Mesodermal cell (in vitro differentiated cells): ENCODE results near the gene DCAF4L1.

Experiments
- H3K27ac ChIP-seq: 2 replicates; pipeline ENCODE4 v1.7.0; 2013; ENCODE audit warnings: mild to moderate bottlenecking, low read depth, low read length, moderate library complexity; ENCODE audit not compliant: severe bottlenecking
- H3K36me3 ChIP-seq: 2 replicates; pipeline ENCODE4 v1.7.1; 2013; ENCODE audit warnings: mild to moderate bottlenecking, low read length, moderate library complexity; ENCODE audit not compliant: control insufficient read depth, insufficient read depth
- H3K4me1 ChIP-seq: one replicate; pipeline ENCODE4 v1.7.1; 2013; ENCODE audit warnings: mild to moderate bottlenecking, low read length; ENCODE audit not compliant: insufficient read depth, control insufficient read depth, poor library complexity, severe bottlenecking
- H3K4me3 ChIP-seq: 2 replicates; pipeline ENCODE4 v1.7.0; 2013; ENCODE audit warnings: low read length, control low read depth, mild to moderate bottlenecking; ENCODE audit not compliant: insufficient read depth, poor library complexity, severe bottlenecking; ENCODE audit errors: extremely low read depth
- H3K9me3 ChIP-seq: 2 replicates; pipeline ENCODE4 v1.7.1; 2013; ENCODE audit warnings: mild to moderate bottlenecking, low read length, moderate library complexity; ENCODE audit not compliant: control insufficient read depth
- WGBS, 2 experiments: methylation state at CpG; one replicate each; pipeline ENCODE4 v1.1.5; 2013; ENCODE audit warnings: missing lambda C conversion rate in 2 of 2; ENCODE audit not compliant: insufficient coverage in 2 of 2; 5-methylcytosine and 5-hydroxymethylcytosine counted together

Gene DCAF4L1

GRCh38 chr4:41990365-41991111, 9.0 kb downstream of the DCAF4L1 start, which contains the start of gene SLC30A9:
Gene SLC30A9 (plus strand): TSS chr4:41990530. CDS start chr4:41990652, 122 bp downstream.
- Histone ChIP-seq H3K4me3 (peak within 1 kb of the TSS; percentile 88), H3K9me3 (no peaks in the 10 kb centered on the region), H3K27ac (peak within 1 kb of the TSS; percentile 69), H3K4me1 (no peaks in the 10 kb centered on the region), H3K36me3 (peaks cover 4% of the 10 kb centered on the region)
- WGBS, 2 experiments: 0% methylated on average over 56 to 58 of the region's 64 CpGs

- 87 to 93% methylated on average over 7 of the region's 10 CpGs for WGBS, 2 experiments
- no peaks in the 10 kb centered on the region for H3K9me3 ChIP-seq
- peaks cover 9% of the 10 kb centered on the region for H3K36me3 ChIP-seq
- no peak overlapping the region for H3K27ac ChIP-seq
- H3K4me1 ChIP-seq: no peaks in the 10 kb centered on the region
- peak overlapping the region; percentile 88 for H3K4me3 ChIP-seq
These were observed 10.6 kb downstream of the DCAF4L1 start for GRCh38 chr4:41991916-41992767.

GRCh38 chr4:41992967-41993857, 11.7 kb downstream of the DCAF4L1 start:
- H3K36me3 ChIP-seq: peaks cover 14% of the 10 kb centered on the region
- WGBS, 2 experiments: no CpG with 5 or more reads among the region's 4 CpGs
- H3K4me3 ChIP-seq: no peak overlapping the region

GRCh38 chr4:41994461-41994985, 13.0 kb downstream of the DCAF4L1 start:
- 100% methylated on average over 1 to 2 of the region's 3 CpGs for WGBS, 2 experiments
- Histone ChIP-seq H3K36me3 (peaks cover 21% of the 10 kb centered on the region), H3K9me3 (no peaks in the 10 kb centered on the region), H3K4me1 (no peaks in the 10 kb centered on the region), H3K4me3 (no peak overlapping the region), H3K27ac (no peak overlapping the region)

More at GRCh38 chr4:41992967-41993857, 11.7 kb downstream of the DCAF4L1 start:
- H3K9me3 ChIP-seq: no peaks in the 10 kb centered on the region
- H3K27ac ChIP-seq: no peak overlapping the region
- no peaks in the 10 kb centered on the region for H3K4me1 ChIP-seq

GRCh38 chr4:41998019-41998418, 16.5 kb downstream of the DCAF4L1 start:
- Histone ChIP-seq H3K4me3 (no peak overlapping the region), H3K36me3 (peaks cover 21% of the 10 kb centered on the region), H3K9me3 (no peaks in the 10 kb centered on the region), H3K4me1 (no peaks in the 10 kb centered on the region), H3K27ac (no peak overlapping the region)
- 90 to 100% methylated on average over 2 of the region's 3 CpGs for WGBS, 2 experiments

GRCh38 chr4:41999321-41999720, 17.8 kb downstream of the DCAF4L1 start:
- H3K27ac ChIP-seq: no peak overlapping the region
- peaks cover 21% of the 10 kb centered on the region for H3K36me3 ChIP-seq
- H3K4me1 ChIP-seq: no peaks in the 10 kb centered on the region
- H3K9me3 ChIP-seq: no peaks in the 10 kb centered on the region
- H3K4me3 ChIP-seq: no peak overlapping the region

GRCh38 chr4:42008011-42008786, 26.6 kb downstream of the DCAF4L1 start:
- WGBS, 2 experiments: 100% methylated on average over 1 to 3 of the region's 3 CpGs
- Histone ChIP-seq H3K9me3 (no peaks in the 10 kb centered on the region), H3K4me1 (no peaks in the 10 kb centered on the region), H3K4me3 (no peak overlapping the region), H3K27ac (no peak overlapping the region), H3K36me3 (peaks cover 30% of the 10 kb centered on the region)

- H3K4me1 ChIP-seq: no peaks in the 10 kb centered on the region
- peaks cover 7% of the 10 kb centered on the region for H3K36me3 ChIP-seq
- no peaks in the 10 kb centered on the region for H3K9me3 ChIP-seq
- WGBS, 2 experiments: 94 to 100% methylated on average over 2 of the region's 2 CpGs
- no peak overlapping the region for H3K27ac ChIP-seq
- no peak overlapping the region for H3K4me3 ChIP-seq
These were observed 33.9 kb downstream of the DCAF4L1 start for GRCh38 chr4:42015438-42015837.

GRCh38 chr4:42018451-42018850, 36.9 kb downstream of the DCAF4L1 start:
- H3K4me3 ChIP-seq: no peak overlapping the region
- peaks cover 14% of the 10 kb centered on the region for H3K36me3 ChIP-seq
- WGBS, 2 experiments: 90% methylated on average over 2 of the region's 2 CpGs; no CpG with 5 or more reads in 1 of the 2 experiments
- no peak overlapping the region for H3K27ac ChIP-seq
- H3K9me3 ChIP-seq: no peaks in the 10 kb centered on the region
- no peaks in the 10 kb centered on the region for H3K4me1 ChIP-seq
